Suppressor macrophage (primary cell): Measurements from ENCODE around the gene SFXN5.

Experiments
- DNase-seq, 4 experiments: peaks; one replicate each; pipeline ENCODE4 v3.0.0-alpha.2; 2020 to 2022

The SFXN5 gene

GRCh38 chr2:72936660-72937355 lies 134.7 kb downstream of the SFXN5 start:
- DNase-seq = no peak

- DNase-seq = no peak
These were observed 135.9 kb downstream of the SFXN5 start for GRCh38 chr2:72935611-72935957.

GRCh38 chr2:72934683-72935610 lies 136.6 kb downstream of the SFXN5 start:
- DNase-seq = peak; percentile 21 to 52 (median 36)

- DNase-seq = no peak
These were observed 137.8 kb downstream of the SFXN5 start for GRCh38 chr2:72933646-72934151.

- DNase-seq = no peak
These were observed 138.3 kb downstream of the SFXN5 start for GRCh38 chr2:72933207-72933606.

- no peak for DNase-seq
These were observed 138.7 kb downstream of the SFXN5 start for GRCh38 chr2:72932805-72933204.

- DNase-seq = no peak
These were observed 139.3 kb downstream of the SFXN5 start for GRCh38 chr2:72932045-72932740.

- DNase-seq = peak; percentile 54 to 79 (median 66)
These were observed 140.1 kb downstream of the SFXN5 start for GRCh38 chr2:72931280-72931910.

- DNase-seq = no peak
These were observed 142.5 kb downstream of the SFXN5 start for GRCh38 chr2:72929010-72929409.

- DNase-seq = no peak
These were observed 143.6 kb downstream of the SFXN5 start for GRCh38 chr2:72927619-72928550.

GRCh38 chr2:72926811-72927465 lies 144.6 kb downstream of the SFXN5 start:
- DNase-seq = no peak

GRCh38 chr2:72926368-72926767 lies 145.1 kb downstream of the SFXN5 start:
- DNase-seq = no peak

GRCh38 chr2:72925328-72925943 lies 146.1 kb downstream of the SFXN5 start:
- DNase-seq = no peak

- DNase-seq = peak in 1 of 4 experiments; percentile 35
These were observed 146.9 kb downstream of the SFXN5 start for GRCh38 chr2:72924353-72925240.

- no peak for DNase-seq
These were observed 147.6 kb downstream of the SFXN5 start for GRCh38 chr2:72923833-72924352.

- DNase-seq = no peak
These were observed 149.7 kb downstream of the SFXN5 start for GRCh38 chr2:72921853-72922252.

- DNase-seq = no peak
These were observed 150.2 kb downstream of the SFXN5 start for GRCh38 chr2:72921088-72921851.
